H1 (cell line): ENCODE results near the gene ANP32A. TPM values are rescaled to one million over a fixed set of nuclear protein-coding genes. Genes with fewer than 3 reads are reported as not detected.

Source experiments
- ASH2L ChIP-seq: fragments of 200-600, 300-600 bp; sonication (generic); IDR thresholded peaks from one replicate; pipeline ENCODE4 v1.7.1; 2017; ENCODE audit warnings: low read length
- ATF2 ChIP-seq: IDR thresholded peaks from 2 replicates; pipeline ENCODE4 v1.6.1; 2012; ENCODE audit warnings: low read length, inconsistent platforms
- EZH2 ChIP-seq: fragments of 200-600 bp; sonication (generic); IDR thresholded peaks from 2 replicates; pipeline ENCODE4 v1.7.1; 2012; ENCODE audit warnings: low read depth, mild to moderate bottlenecking, moderate library complexity, low read length, inconsistent platforms; ENCODE audit not compliant: severe bottlenecking
- FOSL1 ChIP-seq: IDR thresholded peaks from 2 replicates; pipeline ENCODE4 v1.6.1; 2011; ENCODE audit warnings: mild to moderate bottlenecking, low read depth, low read length, moderate library complexity; ENCODE audit not compliant: insufficient read depth
- MAX ChIP-seq: IDR thresholded peaks from 2 replicates; pipeline ENCODE4 v1.6.1; 2012; ENCODE audit warnings: inconsistent platforms
- NANOG ChIP-seq: IDR thresholded peaks from 2 replicates; pipeline ENCODE4 v1.6.1; 2011; ENCODE audit warnings: low read length, low read depth, mild to moderate bottlenecking, inconsistent platforms; ENCODE audit not compliant: insufficient read depth, poor library complexity, severe bottlenecking
- POLR2AphosphoS5 ChIP-seq: IDR thresholded peaks from 2 replicates; pipeline ENCODE4 v1.6.1; 2011; ENCODE audit warnings: low read depth, low read length
- RNF2 ChIP-seq: fragments of 200-900, 300-1000 bp; sonication (generic); IDR thresholded peaks from 2 replicates; pipeline ENCODE4 v1.7.1; 2016; ENCODE audit warnings: borderline replicate concordance, low read depth, mild to moderate bottlenecking, antibody characterized with exemption, low read length; ENCODE audit not compliant: poor library complexity, severe bottlenecking; ENCODE audit errors: missing control alignments
- SAP30 ChIP-seq: fragments of 300-600 bp; sonication (generic); IDR thresholded peaks from 2 replicates; pipeline ENCODE4 v1.7.1; 2012; ENCODE audit warnings: low read length, moderate library complexity, mild to moderate bottlenecking, inconsistent platforms; ENCODE audit not compliant: insufficient read depth, insufficient replicate concordance
- SIN3A ChIP-seq, 2 experiments: IDR thresholded peaks in 1 of 2; conservative IDR thresholded peaks in 1 of 2; 2 replicates each; pipeline ENCODE4 v1.6.1; 2011 to 2012; ENCODE audit warnings: low read length in 2 of 2, improper control_type of control experiment in 1 of 2, low read depth in 1 of 2, mild to moderate bottlenecking in 1 of 2
- TAF7 ChIP-seq: optimal IDR thresholded peaks from 2 replicates; pipeline ENCODE3; 2011; ENCODE audit warnings: low read depth, mild to moderate bottlenecking, inconsistent platforms, low read length, moderate library complexity, borderline replicate concordance
- polyA plus RNA-seq, 7 experiments: library from polyadenylated mRNA; depleted of rRNA in 3 of 7; stranded (reverse) in 5 of 7; unstranded in 2 of 7; fragments of >200 nt in 5 of 7; fragments of 200-250 nt in 2 of 7; gene quantifications; 1 replicate in 5 of 7; 2 replicates in 1 of 7; 4 replicates in 1 of 7; pipeline versions ENCODE4 v1.2.1 to v1.2.3, GENCODE V29; 2011 to 2013; ENCODE audit warnings: missing spikeins in 2 of 7, mixed read lengths in 2 of 7
- total RNA-seq: library from RNA; stranded (reverse); fragmentation: NEBNext Ultra II Directional; extraction: Animal tissue kit (Norgen Biotek cat#: 25700); gene quantifications from 2 replicates; pipeline ENCODE4 v1.2.1, GENCODE V29; 2021

Gene ANP32A
- total and polyA plus RNA-seq, 2 of the 8 experiments (the other 6 are each of a cell fraction or from before 2014, with no cell fraction given) = 70.8 to 295 TPM

- no peak for TF ChIP-seq EZH2
- TF ChIP-seq FOSL1 = no peak
- no peak for TF ChIP-seq RNF2
- peak; percentile 47 for TF ChIP-seq NANOG
- peak; percentile 50 for TF ChIP-seq TAF7
- TF ChIP-seq MAX = peak; percentile 85
- TF ChIP-seq ATF2 = peak; percentile 81; the same call in 1 of the 2 replicates
- peak; percentile 53 for TF ChIP-seq ASH2L
- TF ChIP-seq SIN3A (conservative IDR thresholded peaks at IDR 0.05 in 1 of 2, IDR thresholded peaks at IDR 0.05 in 1 of 2; ENCODE audit: low read depth in 1 of 2, low read length in 2 of 2) = 0 out of 4 replicates have a peak, but pooled peaks of 1 of the 2 experiments have one; percentile 60
- peak; percentile 65 for TF ChIP-seq POLR2AphosphoS5
- no peak for TF ChIP-seq SAP30
Observed at GRCh38 chr15:68795298-68795848, 25.3 kb downstream of the ANP32A start (continued).
